Measurements from ENCODE around the gene CLDN1.

The CLDN1 gene

GRCh38 chr3:190330936-190331734 lies 8.9 kb upstream of the CLDN1 start:
- no peak for DNase-seq

- DNase-seq = no peak
These were observed 4.7 kb upstream of the CLDN1 start for GRCh38 chr3:190326930-190327329.

GRCh38 chr3:190326361-190326760 lies 4.1 kb upstream of the CLDN1 start:
- no peak for DNase-seq

- no peak for DNase-seq
These were observed 3.7 kb upstream of the CLDN1 start for GRCh38 chr3:190325923-190326322.

GRCh38 chr3:190323246-190323626 lies 990 bp upstream of the CLDN1 start:
- DNase-seq = no peak

- no peak for DNase-seq
These were observed 479 bp upstream of the CLDN1 start for GRCh38 chr3:190322604-190323245.

GRCh38 chr3:190320594-190321362 lies 1.5 kb downstream of the CLDN1 start:
- no peak for DNase-seq

- peak; percentile 8 for DNase-seq
These were observed 2.6 kb downstream of the CLDN1 start for GRCh38 chr3:190319660-190320059.

- no peak for DNase-seq
These were observed 3.6 kb downstream of the CLDN1 start for GRCh38 chr3:190318666-190319065.

GRCh38 chr3:190314741-190315140 lies 7.5 kb downstream of the CLDN1 start:
- no peak for DNase-seq

- DNase-seq = no peak
These were observed 12.8 kb downstream of the CLDN1 start for GRCh38 chr3:190309414-190309813.

- no peak for DNase-seq
These were observed 14.1 kb downstream of the CLDN1 start for GRCh38 chr3:190308154-190308553.

GRCh38 chr3:190307164-190307545 lies 15.1 kb downstream of the CLDN1 start:
- no peak for DNase-seq

- peak; percentile 10 for DNase-seq
These were observed 15.6 kb downstream of the CLDN1 start for GRCh38 chr3:190306513-190307163.

- no peak for DNase-seq
These were observed 16.2 kb downstream of the CLDN1 start for GRCh38 chr3:190306026-190306425.

GRCh38 chr3:190305406-190305805 lies 16.8 kb downstream of the CLDN1 start:
- no peak for DNase-seq

GRCh38 chr3:190303884-190304283 lies 18.4 kb downstream of the CLDN1 start:
- DNase-seq = no peak

GRCh38 chr3:190302212-190302867 lies 19.9 kb downstream of the CLDN1 start:
- no peak for DNase-seq

- no peak for DNase-seq
These were observed 20.7 kb downstream of the CLDN1 start for GRCh38 chr3:190301591-190301990.

GRCh38 chr3:190299969-190300368 lies 22.3 kb downstream of the CLDN1 start:
- no peak for DNase-seq

GRCh38 chr3:190294030-190294429 lies 28.2 kb downstream of the CLDN1 start:
- DNase-seq = no peak

- no peak for DNase-seq
These were observed 28.6 kb downstream of the CLDN1 start for GRCh38 chr3:190293621-190294020.

All from activated CD4-positive, alpha-beta T cell treated with anti-CD3 and anti-CD28 coated beads, Interleukin-10, Interleukin-2, amounts not matched to agents 100 ng/mL and 50 ng/mL, durations not matched to agents 16 hours and 8 hours (primary cell).